ENCODE data around the gene PRDM10. TPM values are rescaled to one million over a fixed set of nuclear protein-coding genes. Genes with fewer than 3 reads are reported as not detected.
"Not testable (repeated sequence)": the region's sequence is repeated elsewhere in the genome, so short reads cannot be mapped to it uniquely, and the experiment has no call there.

Gene PRDM10
- total and polyA plus RNA-seq, 8 donors = 1.7 to 148 (median 7.0) TPM

- no peak overlapping the region for H3K27ac ChIP-seq
- intact Hi-C loops (cut with DNase I; ENCODE audit: low total_unique reads) = no loop called here
- peaks cover 0 to 40% (median 27%) of the 10 kb centered on the region in 4 donors for H3K36me3 ChIP-seq
- no peak overlapping the region for H3K4me3 ChIP-seq
- H3K9me3 ChIP-seq = no peaks in the 10 kb centered on the region
- 74 to 93% (median 83%) methylated on average over 4 of the region's 4 CpGs for WGBS, 5 donors
- no peaks in the 10 kb centered on the region for H3K27me3 ChIP-seq
- H3K4me1 ChIP-seq = peaks cover under 1 to 11% (median 9%) of the 10 kb centered on the region in 4 donors
- no peak for DNase-seq
- no peak for TF ChIP-seq CTCF (IDR thresholded peaks at IDR 0.05)
- TF ChIP-seq POLR2AphosphoS5 (IDR thresholded peaks at IDR 0.05) = no peak
- TF ChIP-seq POLR2A (IDR thresholded peaks at IDR 0.05) = no peak
- no peak for TF ChIP-seq EP300 (IDR thresholded peaks at IDR 0.05)
These were observed 47.4 kb downstream of the PRDM10 start for GRCh38 chr11:129955282-129955681.

- intact Hi-C loops (cut with DNase I; ENCODE audit: low total_unique reads); DNase-seq; H3K27me3 ChIP-seq; H3K27ac ChIP-seq; H3K9me3 ChIP-seq; H3K4me3 ChIP-seq: not testable (repeated sequence)
- H3K4me1 ChIP-seq = peaks cover 4 to 16% (median 10%) of the 10 kb centered on the region in 4 donors
- peaks cover 0 to 40% (median 26%) of the 10 kb centered on the region in 4 donors for H3K36me3 ChIP-seq
- 83 to 94% (median 90%) methylated on average over 1 of the region's 1 CpG for WGBS, 5 donors
These were observed 47.9 kb downstream of the PRDM10 start for GRCh38 chr11:129954703-129955102.

- Histone ChIP-seq H3K27ac (no peak overlapping the region), H3K4me3 (no peak overlapping the region), H3K4me1 (peaks cover 4 to 20% (median 10%) of the 10 kb centered on the region in 4 donors), H3K36me3 (peaks cover 2 to 27% (median 18%) of the 10 kb centered on the region in 4 donors), H3K27me3 (no peaks in the 10 kb centered on the region), H3K9me3 (no peaks in the 10 kb centered on the region)
- 80 to 89% (median 86%) methylated on average over 1 of the region's 1 CpG for WGBS, 5 donors
- DNase-seq = no peak
- intact Hi-C loops (cut with DNase I; ENCODE audit: low total_unique reads) = no loop called here
- TF ChIP-seq CTCF (IDR thresholded peaks at IDR 0.05) = no peak
- TF ChIP-seq POLR2AphosphoS5 (IDR thresholded peaks at IDR 0.05) = no peak
- TF ChIP-seq POLR2A (IDR thresholded peaks at IDR 0.05) = no peak
- no peak for TF ChIP-seq EP300 (IDR thresholded peaks at IDR 0.05)
These were observed 50.8 kb downstream of the PRDM10 start for GRCh38 chr11:129951866-129952262.

- WGBS, 5 donors = 56 to 71% (median 67%) methylated on average over 10 of the region's 10 CpGs
- peaks cover 6 to 30% (median 19%) of the 10 kb centered on the region in 4 donors for H3K36me3 ChIP-seq
- intact Hi-C loops (cut with DNase I; ENCODE audit: low total_unique reads) = no loop called here
- DNase-seq = no peak
- no peaks in the 10 kb centered on the region for H3K9me3 ChIP-seq
- TF ChIP-seq POLR2A (IDR thresholded peaks at IDR 0.05) (no peak), POLR2AphosphoS5 (IDR thresholded peaks at IDR 0.05) (no peak), CTCF (IDR thresholded peaks at IDR 0.05) (no peak), EP300 (IDR thresholded peaks at IDR 0.05) (no peak)
- H3K4me1 ChIP-seq = peaks cover 4 to 20% (median 10%) of the 10 kb centered on the region in 4 donors
- H3K27me3 ChIP-seq = no peaks in the 10 kb centered on the region
- no peak overlapping the region for H3K27ac ChIP-seq
- H3K4me3 ChIP-seq = no peak overlapping the region
These were observed 51.3 kb downstream of the PRDM10 start for GRCh38 chr11:129951201-129951865.
